Spleen (tissue), 11 donors: Measurements from ENCODE around the gene FAM3C. TPM values are rescaled to one million over a fixed set of nuclear protein-coding genes. Genes with fewer than 3 reads are reported as not detected.
A peak's percentile ranks its signal among the peaks of the same experiment; 100 is the strongest.
"Not testable (repeated sequence)": the region's sequence is repeated elsewhere in the genome, so short reads cannot be mapped to it uniquely, and the experiment has no call there.

Source experiments
- DNase-seq: peaks from one replicate; pipeline ENCODE4 v3.0.0-alpha.2; 2020
- H3K27ac ChIP-seq, 8 donors: fragments of 200-600 bp; sonication (generic) in 7 of 8; 1 replicate in 4 of 8; 2 replicates in 4 of 8; pipeline versions ENCODE4 v1.5.0 to v1.8.0; 2016 to 2021; ENCODE audit warnings: inconsistent platforms in 4 of 8, mild to moderate bottlenecking in 4 of 8, moderate library complexity in 1 of 8
- H3K27me3 ChIP-seq, 7 donors: fragments of 200-600 bp; sonication (generic) in 6 of 7; replicated peaks in 1 of 7; 1 replicate in 4 of 7; 2 replicates in 3 of 7; pipeline versions ENCODE4 v1.5.0 to v1.8.0; 2016 to 2021; ENCODE audit warnings: inconsistent platforms in 3 of 7, mild to moderate bottlenecking in 1 of 7
- H3K36me3 ChIP-seq, 6 donors: fragments of 200-600 bp; sonication (generic) in 5 of 6; 1 replicate in 4 of 6; 2 replicates in 2 of 6; pipeline versions ENCODE4 v1.5.0 to v1.8.0; 2016 to 2021; ENCODE audit warnings: inconsistent platforms in 2 of 6
- H3K4me1 ChIP-seq, 6 donors: fragments of 200-600 bp; sonication (generic) in 5 of 6; 1 replicate in 3 of 6; 2 replicates in 3 of 6; pipeline versions ENCODE4 v1.5.0 to v1.8.0; 2016 to 2021; ENCODE audit warnings: inconsistent platforms in 3 of 6
- H3K4me3 ChIP-seq, 8 donors: fragments of 200-600 bp; sonication (generic) in 7 of 8; 1 replicate in 4 of 8; 2 replicates in 4 of 8; pipeline versions ENCODE4 v1.5.0 to v1.8.0; 2016 to 2021; ENCODE audit warnings: inconsistent platforms in 4 of 8, mild to moderate bottlenecking in 4 of 8, moderate library complexity in 2 of 8
- H3K9me3 ChIP-seq, 8 donors: fragments of 200-600 bp; sonication (generic) in 7 of 8; 1 replicate in 4 of 8; 2 replicates in 4 of 8; pipeline versions ENCODE4 v1.5.0 to v1.8.0; 2016 to 2021; ENCODE audit warnings: inconsistent platforms in 4 of 8
- CTCF ChIP-seq, 11 experiments: fragments of 200-600 bp in 7 of 11; fragments of 450-650 bp in 4 of 11; sonication (generic) in 4 of 11; IDR thresholded peaks in 8 of 11; conservative IDR thresholded peaks in 3 of 11; 1 replicate in 7 of 11; 2 replicates in 4 of 11; pipeline versions ENCODE4 v1.4.0 to v1.8.0; 2016 to 2021; ENCODE audit warnings: antibody characterized with exemption in 11 of 11, inconsistent platforms in 4 of 11, mild to moderate bottlenecking in 1 of 11
- POLR2A ChIP-seq, 3 donors: fragments of 450-650 bp; IDR thresholded peaks; one replicate each; pipeline ENCODE4 v1.5.1; 2017; ENCODE audit warnings: antibody characterized with exemption in 3 of 3, mild to moderate bottlenecking in 1 of 3
- POLR2AphosphoS5 ChIP-seq, 3 donors: sonication (generic); formaldehyde crosslinking; IDR thresholded peaks; one replicate each; pipeline ENCODE4 v1.5.1; 2017; ENCODE audit warnings: antibody characterized with exemption in 3 of 3
- WGBS, 5 donors: extraction: QIAGEN DNeasy Blood & Tissue Kit in 3 of 5; methylation state at CpG; one replicate each; pipeline versions ENCODE4 v1.1.5 to v1.1.7; 2013 to 2018; 5-methylcytosine and 5-hydroxymethylcytosine counted together
- intact Hi-C: fragments of 100-400 bp; cut with DNase I; formaldehyde crosslinking; loops from one replicate; pipeline ENCODE4 v1.15.0; 2023; ENCODE audit warnings: low total_unique reads
- polyA plus RNA-seq, 3 donors: library from polyadenylated mRNA; stranded (reverse); fragments of 200-250 nt; gene quantifications; one replicate each; pipeline ENCODE4 v1.2.1, GENCODE V29; 2013
- total RNA-seq, 7 donors: library from RNA; depleted of rRNA in 3 of 7; stranded (reverse); fragments of >200 nt in 3 of 7; fragmentation: NEBNext Ultra II Directional in 4 of 7; extraction: Animal tissue kit (Norgen Biotek cat#: 25700) in 4 of 7; gene quantifications; one replicate each; pipeline versions ENCODE4 v1.1.0 to v1.2.1, GENCODE V29; 2016 to 2021
- donor health status: healthy with polysubstance abuse.
- donor health status: DM: no; HTN: no; CAD: no; lungs with moderate emphysema.
- donor health status: DM: no; HTN: no; CAD: no.
- donor health status: Bipolar disorder and iron deficiency.
- donor health status: healthy.
- donor health status: DM: no; HTN: no; CAD: no.
- donor health status: DM: yes; HTN: yes; CAD: no.

The FAM3C gene
- total and polyA plus RNA-seq, 10 donors = 35.4 to 69.2 (median 54.1) TPM

- peak; percentile 85 for DNase-seq
- H3K27ac ChIP-seq = peak within 1 kb of the TSS in 5 of 8 donors; percentile 33 to 64 (median 51)
- peaks cover 5 to 33% (median 23%) of the 10 kb centered on the region in 6 donors for H3K4me1 ChIP-seq
- H3K9me3 ChIP-seq = no peaks in the 10 kb centered on the region
- peak within 1 kb of the TSS; percentile 39 to 76 (median 49) for H3K4me3 ChIP-seq
- no peaks in the 10 kb centered on the region for H3K36me3 ChIP-seq
- 19 to 25% (median 20%) methylated on average over 26 to 27 of the region's 27 CpGs for WGBS, 5 donors
- H3K27me3 ChIP-seq = peaks cover 0 to 61% (median 52%) of the 10 kb centered on the region in 7 donors
- intact Hi-C loops = no loop called here
- no peak for TF ChIP-seq CTCF (IDR thresholded peaks at IDR 0.05 in 8 of 11, conservative IDR thresholded peaks at IDR 0.05 in 3 of 11)
- no peak for TF ChIP-seq POLR2A (IDR thresholded peaks at IDR 0.05)
- no peak for TF ChIP-seq POLR2AphosphoS5 (IDR thresholded peaks at IDR 0.05)
Observed at GRCh38 chr7:121328508-121329190, 67.5 kb downstream of the FAM3C start, which contains the start of gene WNT16. WNT16 (plus strand) TSS chr7:121329000; CDS start chr7:121329293, 293 bp downstream.

GRCh38 chr7:121327671-121328070 is 68.4 kb downstream of the FAM3C start:
- H3K4me3 ChIP-seq = no peak overlapping the region
- no peak for DNase-seq
- TF ChIP-seq CTCF (IDR thresholded peaks at IDR 0.05 in 8 of 11, conservative IDR thresholded peaks at IDR 0.05 in 3 of 11) = no peak
- TF ChIP-seq POLR2A (IDR thresholded peaks at IDR 0.05) = no peak
- no peak for TF ChIP-seq POLR2AphosphoS5 (IDR thresholded peaks at IDR 0.05)
- H3K27ac ChIP-seq = no peak overlapping the region
- peaks cover 5 to 33% (median 23%) of the 10 kb centered on the region in 6 donors for H3K4me1 ChIP-seq
- no peaks in the 10 kb centered on the region for H3K36me3 ChIP-seq
- H3K27me3 ChIP-seq = peaks cover 0 to 55% (median 47%) of the 10 kb centered on the region in 7 donors
- no peaks in the 10 kb centered on the region for H3K9me3 ChIP-seq
- intact Hi-C loops = no loop called here
- 84 to 93% (median 86%) methylated on average over 5 of the region's 5 CpGs for WGBS, 5 donors

- intact Hi-C loops = no loop called here
- H3K9me3 ChIP-seq = no peaks in the 10 kb centered on the region
- TF ChIP-seq POLR2AphosphoS5 (IDR thresholded peaks at IDR 0.05) (no peak), POLR2A (IDR thresholded peaks at IDR 0.05) (no peak), CTCF (IDR thresholded peaks at IDR 0.05 in 8 of 11, conservative IDR thresholded peaks at IDR 0.05 in 3 of 11) (no peak)
- H3K4me3 ChIP-seq = no peak overlapping the region
- no peak for DNase-seq
- H3K27me3 ChIP-seq = peaks cover 0 to 18% (median 10%) of the 10 kb centered on the region in 7 donors
- peaks cover 0 to 5% (median under 1%) of the 10 kb centered on the region in 6 donors for H3K4me1 ChIP-seq
- no peak overlapping the region for H3K27ac ChIP-seq
- H3K36me3 ChIP-seq = no peaks in the 10 kb centered on the region
- 72 to 81% (median 78%) methylated on average over 5 of the region's 5 CpGs for WGBS, 5 donors
Observed at GRCh38 chr7:121323515-121324302, 72.4 kb downstream of the FAM3C start.

- Histone ChIP-seq H3K27ac (no peak overlapping the region), H3K4me3 (no peak overlapping the region), H3K9me3 (no peaks in the 10 kb centered on the region), H3K27me3 (peaks cover 0 to 6% (median 0%) of the 10 kb centered on the region in 7 donors), H3K4me1 (no peaks in the 10 kb centered on the region), H3K36me3 (no peaks in the 10 kb centered on the region)
- 63 to 72% (median 69%) methylated on average over 3 of the region's 3 CpGs for WGBS, 5 donors
- intact Hi-C loops = no loop called here
- no peak for DNase-seq
- TF ChIP-seq POLR2AphosphoS5 (IDR thresholded peaks at IDR 0.05) = no peak
- no peak for TF ChIP-seq POLR2A (IDR thresholded peaks at IDR 0.05)
- no peak for TF ChIP-seq CTCF (IDR thresholded peaks at IDR 0.05 in 8 of 11, conservative IDR thresholded peaks at IDR 0.05 in 3 of 11)
Observed at GRCh38 chr7:121322460-121322859, 73.6 kb downstream of the FAM3C start.

GRCh38 chr7:121315170-121315569 is 80.9 kb downstream of the FAM3C start:
- DNase-seq, H3K4me3 ChIP-seq, H3K36me3 ChIP-seq, H3K27me3 ChIP-seq, H3K27ac ChIP-seq, intact Hi-C loops, H3K9me3 ChIP-seq: not testable (repeated sequence)
- H3K4me1 ChIP-seq = peaks cover 0 to 11% (median 0%) of the 10 kb centered on the region in 6 donors
- WGBS, 5 donors = 79 to 92% (median 89%) methylated on average over 2 to 3 of the region's 3 CpGs
